Lung (tissue), 12 donors: ENCODE data around the gene STK32B. TPM values are rescaled to one million over a fixed set of nuclear protein-coding genes. Genes with fewer than 3 reads are reported as not detected.

Source experiments
- ATAC-seq: fragments of 200-7000 bp; cut with Tn5 transposase; one replicate; pipeline ENCODE4 v1.9.1; 2020; ENCODE audit warnings: moderate number of reproducible peaks; ENCODE audit not compliant: insufficient read depth, low FRiP score
- DNase-seq, 3 donors: peaks; one replicate each; pipeline ENCODE4 v3.0.0-alpha.2; 2013 to 2017
- H3K27ac ChIP-seq, 2 donors: one replicate each; pipeline ENCODE4 v1.5.1; 2013; ENCODE audit warnings: mild to moderate bottlenecking in 2 of 2, moderate library complexity in 2 of 2, control low read depth in 1 of 2, inconsistent platforms in 1 of 2, low read depth in 1 of 2, low read length in 1 of 2
- H3K27me3 ChIP-seq, 3 donors: one replicate each; pipeline ENCODE4 v1.5.1; 2013; ENCODE audit warnings: low read length in 2 of 3; ENCODE audit not compliant: control insufficient read depth in 3 of 3, insufficient read depth in 3 of 3
- H3K36me3 ChIP-seq, 4 donors: one replicate each; pipeline ENCODE4 v1.5.1; 2013; ENCODE audit warnings: low read length in 4 of 4, mild to moderate bottlenecking in 1 of 4, moderate library complexity in 1 of 4; ENCODE audit not compliant: control insufficient read depth in 4 of 4, insufficient read depth in 4 of 4
- H3K4me1 ChIP-seq, 5 donors: one replicate each; pipeline ENCODE4 v1.5.1; 2013; ENCODE audit warnings: low read length in 5 of 5, mild to moderate bottlenecking in 2 of 5, moderate library complexity in 1 of 5; ENCODE audit not compliant: control insufficient read depth in 5 of 5, insufficient read depth in 5 of 5
- H3K4me3 ChIP-seq: one replicate; pipeline ENCODE4 v1.5.1; 2013; ENCODE audit warnings: mild to moderate bottlenecking, control low read depth, moderate library complexity
- H3K9ac ChIP-seq, 2 donors: one replicate each; pipeline ENCODE4 v1.5.1; 2013; ENCODE audit warnings: low read length in 2 of 2, control low read depth in 1 of 2; ENCODE audit not compliant: insufficient read depth in 1 of 2
- H3K9me3 ChIP-seq, 4 donors: one replicate each; pipeline ENCODE4 v1.5.1; 2013; ENCODE audit warnings: low read length in 3 of 4, mild to moderate bottlenecking in 1 of 4, moderate library complexity in 1 of 4; ENCODE audit not compliant: control insufficient read depth in 4 of 4, insufficient read depth in 3 of 4
- CTCF ChIP-seq: IDR thresholded peaks from 2 replicates; pipeline ENCODE4 v1.5.1; 2012; ENCODE audit warnings: mild to moderate bottlenecking; ENCODE audit errors: control extremely low read depth, extremely low read depth
- WGBS, 2 donors: extraction: QIAGEN DNeasy Blood & Tissue Kit; methylation state at CpG; one replicate each; pipeline ENCODE4 v1.1.7; 2013; 5-methylcytosine and 5-hydroxymethylcytosine counted together
- polyA plus RNA-seq, 2 donors: library from polyadenylated mRNA; stranded (reverse); fragments of 200-250 nt; gene quantifications; one replicate each; pipeline ENCODE4 v1.2.1, GENCODE V29; 2013
- total RNA-seq, 2 donors: library from RNA; depleted of rRNA in 1 of 2; stranded (reverse); fragments of >200 nt in 1 of 2; gene quantifications; one replicate each; pipeline ENCODE4 v1.2.1, GENCODE V29; 2014 to 2021
- donor health status: control.
- donor health status: control.
- donor health status: Bipolar disorder and iron deficiency.
- donor health status: healthy.
- donor health status: DM: yes; HTN: yes; CAD: no.

STK32B gene
- total and polyA plus RNA-seq, 4 donors: 0.29 to 2.2 (median 1.4) TPM

- H3K27me3 ChIP-seq: peaks cover 0 to 7% (median 0%) of the 10 kb centered on the region in 3 donors
- no peak overlapping the region for H3K27ac ChIP-seq
- DNase-seq (no peak), ATAC-seq (no peak)
- no peak for TF ChIP-seq CTCF
- H3K36me3 ChIP-seq: no peaks in the 10 kb centered on the region
- peaks cover 0 to 5% (median under 1%) of the 10 kb centered on the region in 4 donors for H3K9me3 ChIP-seq
- H3K9ac ChIP-seq: no peak overlapping the region
- no peaks in the 10 kb centered on the region for H3K4me1 ChIP-seq
- no peak overlapping the region for H3K4me3 ChIP-seq
- 87 to 90% methylated on average over 4 of the region's 4 CpGs for WGBS, 2 donors
These were observed 49.7 kb downstream of the STK32B start for GRCh38 chr4:5100986-5101385.

- Histone ChIP-seq H3K36me3 (no peaks in the 10 kb centered on the region), H3K9ac (no peak overlapping the region), H3K9me3 (peaks cover 0 to 5% (median under 1%) of the 10 kb centered on the region in 4 donors), H3K4me1 (no peaks in the 10 kb centered on the region), H3K27ac (no peak overlapping the region), H3K4me3 (no peak overlapping the region), H3K27me3 (peaks cover 0 to 7% (median 0%) of the 10 kb centered on the region in 3 donors)
- ATAC-seq (no peak), DNase-seq (no peak)
- WGBS, 2 donors: 83 to 87% methylated on average over 3 of the region's 3 CpGs
- TF ChIP-seq CTCF: no peak
These were observed 50.3 kb downstream of the STK32B start for GRCh38 chr4:5101571-5101970.

DNA sequence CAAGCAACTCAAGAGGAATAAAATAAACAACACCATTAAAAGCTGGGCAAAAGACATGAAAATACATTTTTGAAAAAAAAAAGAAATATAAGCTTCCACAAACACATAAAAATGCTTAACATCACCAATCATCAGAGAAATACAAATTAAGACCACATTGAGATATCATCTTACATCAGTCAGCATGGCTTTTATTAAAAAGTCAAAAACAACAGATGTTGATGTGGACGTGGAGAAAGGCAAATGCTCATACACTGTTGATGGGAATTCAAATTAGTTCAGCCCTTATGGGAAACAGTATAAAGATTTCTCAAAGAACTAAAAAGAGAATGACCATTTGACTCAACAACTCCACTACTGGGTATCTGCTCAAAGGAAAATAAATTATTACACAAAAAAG, 59.6 kb downstream of the STK32B start:
- H3K9me3 ChIP-seq: peaks cover 0 to 3% (median 0%) of the 10 kb centered on the region in 4 donors
- no peak for TF ChIP-seq CTCF
- H3K27me3 ChIP-seq: peaks cover 0 to 3% (median 0%) of the 10 kb centered on the region in 3 donors
- no peak overlapping the region for H3K27ac ChIP-seq
- no peak overlapping the region for H3K9ac ChIP-seq
- no peaks in the 10 kb centered on the region for H3K36me3 ChIP-seq
- no peak overlapping the region for H3K4me3 ChIP-seq
- H3K4me1 ChIP-seq: no peaks in the 10 kb centered on the region
- DNase-seq: no peak
- no peak for ATAC-seq
- WGBS, 2 donors: 84 to 96% methylated on average over 1 of the region's 1 CpG
